HEK293 (cell line): ENCODE results near the gene PROB1.

Source experiments
- KLF16 ChIP-seq: fragments of 450-650 bp; formaldehyde crosslinking; IDR thresholded peaks from 2 replicates; pipeline ENCODE4 v1.5.1; 2017; ENCODE audit warnings: missing biosample characterization, missing genetic modification characterization
- SP3 ChIP-seq: fragments of 450-650 bp; formaldehyde crosslinking; IDR thresholded peaks from 2 replicates; pipeline ENCODE4 v1.5.1; 2016; ENCODE audit warnings: missing biosample characterization, missing genetic modification characterization
- WT1 ChIP-seq: fragments of 450-650 bp; formaldehyde crosslinking; IDR thresholded peaks from 2 replicates; pipeline ENCODE4 v1.5.1; 2016; ENCODE audit warnings: missing biosample characterization, missing genetic modification characterization
- ZBTB1 ChIP-seq: fragments of 450-650 bp; formaldehyde crosslinking; IDR thresholded peaks from 2 replicates; pipeline ENCODE4 v1.5.1; 2016; ENCODE audit warnings: missing biosample characterization, missing genetic modification characterization
- ZBTB48 ChIP-seq: fragments of 450-650 bp; formaldehyde crosslinking; IDR thresholded peaks from 2 replicates; pipeline ENCODE4 v1.5.1; 2016; ENCODE audit warnings: missing biosample characterization, missing genetic modification characterization
- ZFP69B ChIP-seq: fragments of 450-650 bp; formaldehyde crosslinking; IDR thresholded peaks from 2 replicates; pipeline ENCODE4 v1.5.1; 2016; ENCODE audit warnings: missing biosample characterization, missing genetic modification characterization
- ZNF114 ChIP-seq: fragments of 450-650 bp; formaldehyde crosslinking; IDR thresholded peaks from 2 replicates; pipeline ENCODE4 v1.5.0; 2017; ENCODE audit warnings: missing biosample characterization, missing genetic modification characterization
- ZNF155 ChIP-seq: fragments of 450-650 bp; formaldehyde crosslinking; IDR thresholded peaks from 2 replicates; pipeline ENCODE4 v1.5.1; 2016; ENCODE audit warnings: missing biosample characterization, missing genetic modification characterization
- ZNF169 ChIP-seq: fragments of 450-650 bp; formaldehyde crosslinking; IDR thresholded peaks from 2 replicates; pipeline ENCODE4 v1.5.1; 2016; ENCODE audit warnings: missing biosample characterization, missing genetic modification characterization
- ZNF174 ChIP-seq: fragments of 450-650 bp; formaldehyde crosslinking; IDR thresholded peaks from 2 replicates; pipeline ENCODE4 v1.5.0; 2017; ENCODE audit warnings: missing biosample characterization, mild to moderate bottlenecking, missing genetic modification characterization
- ZNF24 ChIP-seq: fragments of 450-650 bp; formaldehyde crosslinking; IDR thresholded peaks from 2 replicates; pipeline ENCODE4 v1.5.1; 2016; ENCODE audit warnings: missing biosample characterization, missing genetic modification characterization
- ZNF248 ChIP-seq: fragments of 450-650 bp; formaldehyde crosslinking; IDR thresholded peaks from 2 replicates; pipeline ENCODE4 v1.5.1; 2017; ENCODE audit warnings: missing biosample characterization, missing genetic modification characterization
- ZNF37A ChIP-seq: fragments of 450-650 bp; IDR thresholded peaks from 2 replicates; pipeline ENCODE4 v1.5.1; 2018; ENCODE audit warnings: missing biosample characterization, missing genetic modification characterization
- ZNF501 ChIP-seq: fragments of 450-650 bp; formaldehyde crosslinking; IDR thresholded peaks from 2 replicates; pipeline ENCODE4 v1.5.1; 2016; ENCODE audit warnings: missing biosample characterization, missing genetic modification characterization
- ZNF561 ChIP-seq: fragments of 450-650 bp; IDR thresholded peaks from 2 replicates; pipeline ENCODE4 v1.5.1; 2018; ENCODE audit warnings: missing biosample characterization, missing genetic modification characterization, borderline replicate concordance
- ZNF571 ChIP-seq: fragments of 450-650 bp; formaldehyde crosslinking; IDR thresholded peaks from 2 replicates; pipeline ENCODE4 v1.5.0; 2017; ENCODE audit warnings: missing biosample characterization, missing genetic modification characterization
- ZNF623 ChIP-seq: fragments of 450-650 bp; formaldehyde crosslinking; IDR thresholded peaks from 2 replicates; pipeline ENCODE4 v1.5.1; 2016; ENCODE audit warnings: missing biosample characterization, missing genetic modification characterization
- ZNF629 ChIP-seq: fragments of 450-650 bp; formaldehyde crosslinking; IDR thresholded peaks from 2 replicates; pipeline ENCODE4 v1.5.1; 2017; ENCODE audit warnings: missing biosample characterization, missing genetic modification characterization
- ZNF670 ChIP-seq: fragments of 450-650 bp; formaldehyde crosslinking; IDR thresholded peaks from 2 replicates; pipeline ENCODE4 v1.5.1; 2016; ENCODE audit warnings: missing biosample characterization, missing genetic modification characterization, low read depth
- ZNF830 ChIP-seq: fragments of 450-650 bp; IDR thresholded peaks from 2 replicates; pipeline ENCODE4 v1.5.0; 2018; ENCODE audit warnings: missing biosample characterization, missing genetic modification characterization, low read depth, mild to moderate bottlenecking, moderate library complexity
- ZSCAN30 ChIP-seq: fragments of 450-650 bp; IDR thresholded peaks from 2 replicates; pipeline ENCODE4 v1.5.1; 2018; ENCODE audit warnings: missing biosample characterization, mild to moderate bottlenecking, missing genetic modification characterization, moderate library complexity
- TF ChIP-seq, protein P1 (sequence below): fragments of 450-650 bp; formaldehyde crosslinking; IDR thresholded peaks from 2 replicates; pipeline ENCODE4 v1.5.1; 2016; ENCODE audit warnings: missing biosample characterization, missing genetic modification characterization
- TF ChIP-seq, protein P2 (sequence below): fragments of 450-650 bp; formaldehyde crosslinking; conservative IDR thresholded peaks from 2 replicates; pipeline ENCODE4 v1.5.1; 2016; ENCODE audit warnings: low read depth, missing biosample characterization, missing genetic modification characterization
- TF ChIP-seq, protein P3 (sequence below): fragments of 450-650 bp; formaldehyde crosslinking; IDR thresholded peaks from 2 replicates; pipeline ENCODE4 v1.5.1; 2016; ENCODE audit warnings: missing biosample characterization, missing genetic modification characterization
- TF ChIP-seq, protein P4 (sequence below): fragments of 450-650 bp; formaldehyde crosslinking; IDR thresholded peaks from 2 replicates; pipeline ENCODE4 v1.5.1; 2016; ENCODE audit warnings: missing biosample characterization, missing genetic modification characterization
- TF ChIP-seq, protein P5 (sequence below): fragments of 450-650 bp; formaldehyde crosslinking; IDR thresholded peaks from 2 replicates; pipeline ENCODE4 v1.5.1; 2017; ENCODE audit warnings: missing biosample characterization, missing genetic modification characterization
- TF ChIP-seq, protein P6 (sequence below): fragments of 450-650 bp; formaldehyde crosslinking; IDR thresholded peaks from 2 replicates; pipeline ENCODE4 v1.5.1; 2016; ENCODE audit warnings: missing biosample characterization, missing genetic modification characterization

PROB1 gene

DNA sequence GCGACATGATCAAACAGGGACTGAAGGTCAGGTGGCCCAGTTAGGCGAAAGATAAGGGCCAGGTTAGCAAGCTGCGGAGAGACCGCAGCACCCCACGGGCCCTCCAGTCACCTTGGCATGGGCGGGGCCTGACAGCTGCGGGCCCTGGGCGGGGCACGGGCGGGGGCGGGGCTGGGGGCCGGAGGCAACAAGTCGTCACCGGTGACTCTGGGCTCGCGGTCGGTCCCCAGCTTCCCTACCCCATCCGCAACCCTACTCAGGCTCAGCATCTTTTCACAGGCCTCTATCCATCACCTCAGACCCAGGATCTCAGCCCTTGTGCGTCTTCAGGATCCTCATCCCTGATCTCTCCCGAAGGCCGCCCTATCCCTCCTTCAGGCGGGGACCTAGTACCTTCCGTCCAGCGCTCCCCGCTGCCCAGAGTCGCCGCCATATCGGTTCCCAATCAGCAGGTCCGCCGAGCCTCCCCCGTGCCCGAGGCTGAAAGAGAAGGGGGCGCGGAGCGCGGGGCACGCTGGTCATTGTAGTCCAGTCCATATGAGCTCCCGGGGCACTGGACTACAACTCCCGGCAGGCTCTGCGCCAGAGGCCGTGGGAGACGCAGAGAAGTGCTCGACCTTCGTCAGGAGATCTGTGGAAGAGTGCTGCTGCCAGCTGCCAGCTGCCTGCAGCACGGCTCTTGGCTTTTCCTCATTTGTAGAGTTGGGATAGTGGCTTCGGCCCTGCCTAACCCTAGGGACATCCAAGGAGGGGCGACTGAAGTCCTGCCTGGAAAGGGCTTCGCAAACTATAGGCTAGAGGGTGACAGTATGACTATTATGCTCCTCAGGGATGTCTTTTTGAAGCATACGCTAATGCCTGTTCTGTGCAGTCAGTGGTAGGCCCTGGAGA is 44.4 kb upstream of the PROB1 start, which contains the start of gene DNAJC18 (continued):
- TF ChIP-seq, protein P1, sequence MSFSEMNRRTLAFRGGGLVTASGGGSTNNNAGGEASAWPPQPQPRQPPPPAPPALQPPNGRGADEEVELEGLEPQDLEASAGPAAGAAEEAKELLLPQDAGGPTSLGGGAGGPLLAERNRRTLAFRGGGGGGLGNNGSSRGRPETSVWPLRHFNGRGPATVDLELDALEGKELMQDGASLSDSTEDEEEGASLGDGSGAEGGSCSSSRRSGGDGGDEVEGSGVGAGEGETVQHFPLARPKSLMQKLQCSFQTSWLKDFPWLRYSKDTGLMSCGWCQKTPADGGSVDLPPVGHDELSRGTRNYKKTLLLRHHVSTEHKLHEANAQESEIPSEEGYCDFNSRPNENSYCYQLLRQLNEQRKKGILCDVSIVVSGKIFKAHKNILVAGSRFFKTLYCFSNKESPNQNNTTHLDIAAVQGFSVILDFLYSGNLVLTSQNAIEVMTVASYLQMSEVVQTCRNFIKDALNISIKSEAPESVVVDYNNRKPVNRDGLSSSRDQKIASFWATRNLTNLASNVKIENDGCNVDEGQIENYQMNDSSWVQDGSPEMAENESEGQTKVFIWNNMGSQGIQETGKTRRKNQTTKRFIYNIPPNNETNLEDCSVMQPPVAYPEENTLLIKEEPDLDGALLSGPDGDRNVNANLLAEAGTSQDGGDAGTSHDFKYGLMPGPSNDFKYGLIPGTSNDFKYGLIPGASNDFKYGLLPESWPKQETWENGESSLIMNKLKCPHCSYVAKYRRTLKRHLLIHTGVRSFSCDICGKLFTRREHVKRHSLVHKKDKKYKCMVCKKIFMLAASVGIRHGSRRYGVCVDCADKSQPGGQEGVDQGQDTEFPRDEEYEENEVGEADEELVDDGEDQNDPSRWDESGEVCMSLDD, result peak; percentile 97
- TF ChIP-seq ZNF561 (tag by site-specific recombination) (peak; percentile 82; the same call in 1 of the 2 replicates), ZNF114 (tag by site-specific recombination) (no peak), ZNF670 (tag by site-specific recombination) (no peak), ZBTB48 (peak; percentile 93), ZNF629 (tag by site-specific recombination) (peak; percentile 94), WT1 (peak; percentile 82), ZNF37A (tag by site-specific recombination) (no peak), ZNF830 (tag by site-specific recombination) (no peak), KLF16 (peak; percentile 98), ZFP69B (tag by site-specific recombination) (peak; percentile 84), ZNF24 (tag by site-specific recombination) (peak; percentile 86; the same call in 1 of the 2 replicates), ZNF571 (tag by site-specific recombination) (no peak), ZNF155 (tag by site-specific recombination) (no peak), ZSCAN30 (tag by site-specific recombination) (0 out of 2 replicates have a peak, but pooled peaks have one; percentile 29), ZNF623 (peak; percentile 32; the same call in 1 of the 2 replicates), SP3 (peak; percentile 92), ZBTB1 (tag by site-specific recombination) (no peak), ZNF501 (tag by site-specific recombination) (peak; percentile 90), ZNF174 (tag by site-specific recombination) (no peak), ZNF169 (tag by site-specific recombination) (no peak), ZNF248 (tag by site-specific recombination) (no peak)
- TF ChIP-seq, protein P2, sequence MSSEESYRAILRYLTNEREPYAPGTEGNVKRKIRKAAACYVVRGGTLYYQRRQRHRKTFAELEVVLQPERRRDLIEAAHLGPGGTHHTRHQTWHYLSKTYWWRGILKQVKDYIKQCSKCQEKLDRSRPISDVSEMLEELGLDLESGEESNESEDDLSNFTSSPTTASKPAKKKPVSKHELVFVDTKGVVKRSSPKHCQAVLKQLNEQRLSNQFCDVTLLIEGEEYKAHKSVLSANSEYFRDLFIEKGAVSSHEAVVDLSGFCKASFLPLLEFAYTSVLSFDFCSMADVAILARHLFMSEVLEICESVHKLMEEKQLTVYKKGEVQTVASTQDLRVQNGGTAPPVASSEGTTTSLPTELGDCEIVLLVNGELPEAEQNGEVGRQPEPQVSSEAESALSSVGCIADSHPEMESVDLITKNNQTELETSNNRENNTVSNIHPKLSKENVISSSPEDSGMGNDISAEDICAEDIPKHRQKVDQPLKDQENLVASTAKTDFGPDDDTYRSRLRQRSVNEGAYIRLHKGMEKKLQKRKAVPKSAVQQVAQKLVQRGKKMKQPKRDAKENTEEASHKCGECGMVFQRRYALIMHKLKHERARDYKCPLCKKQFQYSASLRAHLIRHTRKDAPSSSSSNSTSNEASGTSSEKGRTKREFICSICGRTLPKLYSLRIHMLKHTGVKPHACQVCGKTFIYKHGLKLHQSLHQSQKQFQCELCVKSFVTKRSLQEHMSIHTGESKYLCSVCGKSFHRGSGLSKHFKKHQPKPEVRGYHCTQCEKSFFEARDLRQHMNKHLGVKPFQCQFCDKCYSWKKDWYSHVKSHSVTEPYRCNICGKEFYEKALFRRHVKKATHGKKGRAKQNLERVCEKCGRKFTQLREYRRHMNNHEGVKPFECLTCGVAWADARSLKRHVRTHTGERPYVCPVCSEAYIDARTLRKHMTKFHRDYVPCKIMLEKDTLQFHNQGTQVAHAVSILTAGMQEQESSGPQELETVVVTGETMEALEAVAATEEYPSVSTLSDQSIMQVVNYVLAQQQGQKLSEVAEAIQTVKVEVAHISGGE (tag by site-specific recombination), result peak; percentile 89
- TF ChIP-seq, protein P3, sequence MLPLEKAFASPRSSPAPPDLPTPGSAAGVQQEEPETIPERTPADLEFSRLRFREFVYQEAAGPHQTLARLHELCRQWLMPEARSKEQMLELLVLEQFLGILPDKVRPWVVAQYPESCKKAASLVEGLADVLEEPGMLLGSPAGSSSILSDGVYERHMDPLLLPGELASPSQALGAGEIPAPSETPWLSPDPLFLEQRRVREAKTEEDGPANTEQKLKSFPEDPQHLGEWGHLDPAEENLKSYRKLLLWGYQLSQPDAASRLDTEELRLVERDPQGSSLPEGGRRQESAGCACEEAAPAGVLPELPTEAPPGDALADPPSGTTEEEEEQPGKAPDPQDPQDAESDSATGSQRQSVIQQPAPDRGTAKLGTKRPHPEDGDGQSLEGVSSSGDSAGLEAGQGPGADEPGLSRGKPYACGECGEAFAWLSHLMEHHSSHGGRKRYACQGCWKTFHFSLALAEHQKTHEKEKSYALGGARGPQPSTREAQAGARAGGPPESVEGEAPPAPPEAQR, result peak; percentile 66; the same call in 1 of the 2 replicates
- TF ChIP-seq, protein P4, sequence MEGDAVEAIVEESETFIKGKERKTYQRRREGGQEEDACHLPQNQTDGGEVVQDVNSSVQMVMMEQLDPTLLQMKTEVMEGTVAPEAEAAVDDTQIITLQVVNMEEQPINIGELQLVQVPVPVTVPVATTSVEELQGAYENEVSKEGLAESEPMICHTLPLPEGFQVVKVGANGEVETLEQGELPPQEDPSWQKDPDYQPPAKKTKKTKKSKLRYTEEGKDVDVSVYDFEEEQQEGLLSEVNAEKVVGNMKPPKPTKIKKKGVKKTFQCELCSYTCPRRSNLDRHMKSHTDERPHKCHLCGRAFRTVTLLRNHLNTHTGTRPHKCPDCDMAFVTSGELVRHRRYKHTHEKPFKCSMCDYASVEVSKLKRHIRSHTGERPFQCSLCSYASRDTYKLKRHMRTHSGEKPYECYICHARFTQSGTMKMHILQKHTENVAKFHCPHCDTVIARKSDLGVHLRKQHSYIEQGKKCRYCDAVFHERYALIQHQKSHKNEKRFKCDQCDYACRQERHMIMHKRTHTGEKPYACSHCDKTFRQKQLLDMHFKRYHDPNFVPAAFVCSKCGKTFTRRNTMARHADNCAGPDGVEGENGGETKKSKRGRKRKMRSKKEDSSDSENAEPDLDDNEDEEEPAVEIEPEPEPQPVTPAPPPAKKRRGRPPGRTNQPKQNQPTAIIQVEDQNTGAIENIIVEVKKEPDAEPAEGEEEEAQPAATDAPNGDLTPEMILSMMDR (tag by site-specific recombination), result peak; percentile 38; the same call in 1 of the 2 replicates
- TF ChIP-seq, protein P5, sequence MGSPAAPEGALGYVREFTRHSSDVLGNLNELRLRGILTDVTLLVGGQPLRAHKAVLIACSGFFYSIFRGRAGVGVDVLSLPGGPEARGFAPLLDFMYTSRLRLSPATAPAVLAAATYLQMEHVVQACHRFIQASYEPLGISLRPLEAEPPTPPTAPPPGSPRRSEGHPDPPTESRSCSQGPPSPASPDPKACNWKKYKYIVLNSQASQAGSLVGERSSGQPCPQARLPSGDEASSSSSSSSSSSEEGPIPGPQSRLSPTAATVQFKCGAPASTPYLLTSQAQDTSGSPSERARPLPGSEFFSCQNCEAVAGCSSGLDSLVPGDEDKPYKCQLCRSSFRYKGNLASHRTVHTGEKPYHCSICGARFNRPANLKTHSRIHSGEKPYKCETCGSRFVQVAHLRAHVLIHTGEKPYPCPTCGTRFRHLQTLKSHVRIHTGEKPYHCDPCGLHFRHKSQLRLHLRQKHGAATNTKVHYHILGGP (tag by site-specific recombination), result no peak
- TF ChIP-seq, protein P6, sequence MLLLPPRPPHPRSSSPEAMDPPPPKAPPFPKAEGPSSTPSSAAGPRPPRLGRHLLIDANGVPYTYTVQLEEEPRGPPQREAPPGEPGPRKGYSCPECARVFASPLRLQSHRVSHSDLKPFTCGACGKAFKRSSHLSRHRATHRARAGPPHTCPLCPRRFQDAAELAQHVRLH (tag by site-specific recombination), result peak; percentile 95
